Adipocyte (in vitro differentiated cells): ENCODE data around the gene EPB41L2.
A peak's percentile ranks its signal among the peaks of the same experiment; 100 is the strongest.
"Not testable (repeated sequence)": the region's sequence is repeated elsewhere in the genome, so short reads cannot be mapped to it uniquely, and the experiment has no call there.

Experiments used
- DNase-seq: peaks from one replicate; pipeline ENCODE4 v3.0.0-alpha.2; 2015; ENCODE audit warnings: low read depth
- H3K27me3 ChIP-seq: replicated peaks from 2 replicates; pipeline ENCODE4 v1.7.0; 2013; ENCODE audit warnings: mild to moderate bottlenecking, low read length, moderate library complexity; ENCODE audit not compliant: control insufficient read depth, insufficient read depth
- H3K36me3 ChIP-seq: 2 replicates; pipeline ENCODE4 v1.7.0; 2013; ENCODE audit warnings: low read length, mild to moderate bottlenecking, moderate library complexity; ENCODE audit not compliant: control insufficient read depth, insufficient read depth, severe bottlenecking
- H3K4me1 ChIP-seq: 2 replicates; pipeline ENCODE4 v1.7.0; 2013; ENCODE audit warnings: mild to moderate bottlenecking, low read length, moderate library complexity; ENCODE audit not compliant: control insufficient read depth, insufficient read depth
- H3K4me3 ChIP-seq: 2 replicates; pipeline ENCODE4 v1.7.0; 2013; ENCODE audit warnings: mild to moderate bottlenecking, low read length, moderate library complexity
- H3K9ac ChIP-seq: 2 replicates; pipeline ENCODE4 v1.7.0; 2013; ENCODE audit warnings: mild to moderate bottlenecking, low read length, moderate library complexity
- H3K9me3 ChIP-seq: 2 replicates; pipeline ENCODE4 v1.7.0; 2013; ENCODE audit warnings: mild to moderate bottlenecking, low read length, moderate library complexity; ENCODE audit not compliant: control insufficient read depth

EPB41L2 gene

GRCh38 chr6:130920969-130921368, 142.1 kb downstream of the EPB41L2 start:
- Histone ChIP-seq H3K9ac (no peak overlapping the region), H3K36me3 (no peaks in the 10 kb centered on the region), H3K9me3 (no peaks in the 10 kb centered on the region), H3K4me3 (no peak overlapping the region), H3K27me3 (no peaks in the 10 kb centered on the region), H3K4me1 (no peaks in the 10 kb centered on the region)
- no peak for DNase-seq

DNA sequence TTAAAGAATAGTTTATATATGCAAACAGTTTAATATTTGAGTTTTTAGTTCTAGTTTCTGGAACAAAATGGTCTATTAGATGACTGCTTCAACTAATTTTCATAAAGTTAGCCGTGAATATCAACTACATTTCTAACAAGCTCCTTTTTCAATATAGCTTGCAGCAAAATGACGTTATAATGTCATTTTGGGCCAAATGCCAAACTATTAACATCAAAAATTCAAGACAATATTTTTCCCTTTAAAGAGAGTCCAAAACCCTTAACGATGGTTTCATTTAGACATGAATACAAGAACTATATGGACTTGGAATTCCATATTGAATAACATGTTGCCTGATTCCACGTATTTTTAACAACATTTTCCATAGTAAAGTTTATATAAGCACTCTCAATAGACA, 144.9 kb downstream of the EPB41L2 start:
- no peak for DNase-seq
- Histone ChIP-seq H3K9me3 (no peaks in the 10 kb centered on the region), H3K4me1 (peaks cover 4% of the 10 kb centered on the region), H3K27me3 (no peaks in the 10 kb centered on the region), H3K4me3 (no peak overlapping the region), H3K36me3 (no peaks in the 10 kb centered on the region), H3K9ac (no peak overlapping the region)

GRCh38 chr6:130915606-130916005, 147.4 kb downstream of the EPB41L2 start:
- DNase-seq, H3K36me3 ChIP-seq, H3K9ac ChIP-seq, H3K4me3 ChIP-seq, H3K4me1 ChIP-seq, H3K9me3 ChIP-seq, H3K27me3 ChIP-seq: not testable (repeated sequence)

GRCh38 chr6:130913120-130913519, 149.9 kb downstream of the EPB41L2 start:
- Histone ChIP-seq H3K27me3 (no peaks in the 10 kb centered on the region), H3K9ac (no peak overlapping the region), H3K4me3 (no peak overlapping the region), H3K4me1 (peaks cover 4% of the 10 kb centered on the region), H3K36me3 (no peaks in the 10 kb centered on the region), H3K9me3 (no peaks in the 10 kb centered on the region)
- DNase-seq: no peak

DNA sequence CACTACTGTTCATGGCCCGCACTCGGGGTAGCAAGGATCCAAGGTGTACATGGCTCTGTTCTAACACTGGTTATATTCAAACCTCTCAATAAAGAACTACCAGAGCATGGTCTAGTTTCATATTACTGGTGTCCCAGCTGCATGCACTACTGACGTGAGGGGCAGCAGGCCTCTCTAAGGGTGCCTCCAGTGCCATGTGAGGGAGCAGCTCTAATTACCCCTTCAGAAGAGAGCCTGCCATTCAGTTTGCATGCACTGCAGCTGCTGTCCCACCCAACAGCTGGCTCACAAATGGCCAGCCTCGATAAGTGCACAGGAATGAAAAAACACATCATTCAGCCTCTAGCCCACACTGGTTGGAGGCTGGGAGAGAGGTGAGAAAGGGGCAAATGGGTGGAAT, 150.6 kb downstream of the EPB41L2 start:
- no peak overlapping the region for H3K4me3 ChIP-seq
- no peak for DNase-seq
- no peaks in the 10 kb centered on the region for H3K27me3 ChIP-seq

DNA sequence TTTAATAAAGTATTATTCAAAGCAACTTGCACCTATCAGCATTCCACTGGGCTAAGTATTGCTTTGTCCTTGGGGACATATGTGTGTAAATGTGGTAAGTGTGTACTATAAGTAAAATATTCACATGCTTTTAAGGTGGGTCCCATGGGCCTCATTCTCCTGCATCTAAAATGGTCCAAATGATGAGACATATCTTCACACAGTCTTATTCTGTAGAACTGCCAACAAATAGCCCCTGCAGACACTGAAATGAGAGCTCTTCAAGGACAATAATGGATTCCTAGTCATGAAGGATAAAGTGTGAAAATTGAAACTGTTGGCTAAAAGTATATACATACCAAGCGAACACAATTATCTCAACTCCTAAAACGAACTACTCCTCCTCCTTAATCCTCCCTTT, 154.1 kb downstream of the EPB41L2 start:
- no peak for DNase-seq
- Histone ChIP-seq H3K4me3 (no peak overlapping the region), H3K27me3 (no peaks in the 10 kb centered on the region), H3K9me3 (peaks cover 9% of the 10 kb centered on the region), H3K4me1 (peaks cover 18% of the 10 kb centered on the region), H3K36me3 (no peaks in the 10 kb centered on the region), H3K9ac (no peak overlapping the region)

More for the DNA sequence above, 150.6 kb downstream of the EPB41L2 start:
- Histone ChIP-seq H3K4me1 (peaks cover 10% of the 10 kb centered on the region), H3K9ac (no peak overlapping the region), H3K36me3 (no peaks in the 10 kb centered on the region), H3K9me3 (peaks cover 4% of the 10 kb centered on the region)

- H3K4me3 ChIP-seq: no peak overlapping the region
- no peak overlapping the region for H3K9ac ChIP-seq
- H3K36me3 ChIP-seq: no peaks in the 10 kb centered on the region
- H3K9me3 ChIP-seq: peaks cover 9% of the 10 kb centered on the region
- H3K27me3 ChIP-seq: no peaks in the 10 kb centered on the region
- DNase-seq: peak; percentile 41
- H3K4me1 ChIP-seq: peaks cover 18% of the 10 kb centered on the region
Measured at GRCh38 chr6:130908188-130908587, 154.9 kb downstream of the EPB41L2 start.

DNA sequence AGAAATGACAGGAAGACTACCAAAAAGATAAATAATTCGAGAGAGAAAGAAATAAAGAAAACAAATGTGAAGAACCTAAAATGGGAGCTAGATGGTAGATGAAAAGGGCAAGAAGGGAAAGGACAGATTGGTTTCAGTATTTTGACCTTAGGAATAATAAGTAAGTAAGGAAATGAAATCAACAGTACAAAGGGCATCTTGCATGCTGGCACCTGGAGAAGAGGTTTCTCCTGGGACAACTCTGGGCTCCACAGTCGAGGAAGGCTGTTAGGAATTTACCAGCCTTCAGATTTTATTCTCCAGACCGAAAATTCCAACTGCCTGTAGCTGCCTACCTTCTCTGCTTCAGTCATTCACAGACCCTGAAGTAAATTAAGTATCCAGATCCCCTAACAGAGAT, 155.4 kb downstream of the EPB41L2 start:
- Histone ChIP-seq H3K36me3 (no peaks in the 10 kb centered on the region), H3K9ac (no peak overlapping the region), H3K9me3 (peaks cover 9% of the 10 kb centered on the region), H3K27me3 (no peaks in the 10 kb centered on the region), H3K4me1 (peaks cover 18% of the 10 kb centered on the region), H3K4me3 (no peak overlapping the region)
- no peak for DNase-seq

DNA sequence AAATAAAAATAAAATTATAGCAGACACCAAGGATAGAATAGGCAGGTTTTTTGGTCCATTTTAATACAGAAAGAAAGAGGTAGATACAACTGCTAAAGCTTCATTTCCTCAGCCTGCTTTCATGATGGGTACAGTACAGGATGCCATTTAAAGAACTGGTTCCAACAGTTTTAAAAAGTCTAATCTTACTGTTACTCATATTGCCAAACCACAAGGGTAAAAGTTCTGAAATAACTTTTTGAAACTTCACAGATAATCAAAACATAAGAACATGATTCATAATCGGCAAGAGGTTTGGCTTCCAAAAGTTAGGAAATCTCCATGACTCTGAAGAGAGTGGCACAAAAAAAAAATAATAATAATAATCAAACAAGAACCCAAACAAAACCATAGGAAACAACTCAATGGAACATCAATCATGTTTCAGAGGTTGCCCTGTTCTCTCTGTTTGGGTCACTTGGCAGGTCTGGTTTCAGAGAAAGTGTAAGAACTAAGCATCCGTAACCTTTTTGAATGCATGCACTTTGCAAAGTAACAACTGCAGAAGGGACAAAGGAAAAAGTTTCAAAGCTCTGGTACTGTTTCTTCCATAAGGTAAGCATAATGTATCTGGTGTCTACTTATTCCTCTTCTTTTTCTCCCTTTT, 156.2 kb downstream of the EPB41L2 start:
- peak; percentile 79 for DNase-seq
- no peaks in the 10 kb centered on the region for H3K36me3 ChIP-seq
- peak overlapping the region; percentile 18 for H3K4me3 ChIP-seq
- H3K4me1 ChIP-seq: peaks cover 18% of the 10 kb centered on the region
- H3K9ac ChIP-seq: no peak overlapping the region
- peaks cover 9% of the 10 kb centered on the region for H3K9me3 ChIP-seq
- H3K27me3 ChIP-seq: no peaks in the 10 kb centered on the region

GRCh38 chr6:130903602-130904001, 159.4 kb downstream of the EPB41L2 start:
- Histone ChIP-seq H3K27me3 (no peaks in the 10 kb centered on the region), H3K36me3 (no peaks in the 10 kb centered on the region), H3K9ac (no peak overlapping the region), H3K4me3 (no peak overlapping the region), H3K4me1 (peaks cover 29% of the 10 kb centered on the region), H3K9me3 (peaks cover 9% of the 10 kb centered on the region)
- DNase-seq: no peak

DNA sequence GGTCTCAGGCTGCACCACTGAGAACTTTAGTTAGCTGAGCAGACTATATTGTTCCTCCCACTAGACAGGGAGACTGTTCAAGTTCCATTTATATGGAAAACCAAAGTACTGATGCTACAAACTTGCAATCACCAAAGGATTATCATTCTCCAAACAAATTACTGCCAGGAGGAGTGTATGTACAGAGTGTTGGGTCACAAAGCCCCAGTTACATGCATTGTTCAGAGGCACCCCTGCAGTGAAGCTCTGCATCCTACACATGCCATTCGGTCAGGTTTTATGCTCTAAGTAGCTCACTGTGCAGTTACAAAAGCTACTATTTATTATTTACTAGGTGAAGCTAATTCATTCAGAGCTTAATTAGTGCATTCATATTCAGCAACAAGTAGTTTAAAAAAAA, 160.0 kb downstream of the EPB41L2 start:
- no peaks in the 10 kb centered on the region for H3K27me3 ChIP-seq
- H3K9me3 ChIP-seq: peaks cover 9% of the 10 kb centered on the region
- H3K4me1 ChIP-seq: peaks cover 29% of the 10 kb centered on the region
- no peak for DNase-seq
- H3K4me3 ChIP-seq: no peak overlapping the region
- no peaks in the 10 kb centered on the region for H3K36me3 ChIP-seq
- H3K9ac ChIP-seq: no peak overlapping the region

- H3K9ac ChIP-seq: no peak overlapping the region
- no peaks in the 10 kb centered on the region for H3K27me3 ChIP-seq
- H3K36me3 ChIP-seq: no peaks in the 10 kb centered on the region
- no peaks in the 10 kb centered on the region for H3K9me3 ChIP-seq
- peak; percentile 69 for DNase-seq
- H3K4me1 ChIP-seq: peaks cover 11% of the 10 kb centered on the region
- peak overlapping the region; percentile 39 for H3K4me3 ChIP-seq
Measured at GRCh38 chr6:130900913-130901312, 162.1 kb downstream of the EPB41L2 start.
